ENCODE measurements around the gene ABO.
"Not testable (repeated sequence)": the region's sequence is repeated elsewhere in the genome, so short reads cannot be mapped to it uniquely, and the experiment has no call there.

The ABO gene

DNA sequence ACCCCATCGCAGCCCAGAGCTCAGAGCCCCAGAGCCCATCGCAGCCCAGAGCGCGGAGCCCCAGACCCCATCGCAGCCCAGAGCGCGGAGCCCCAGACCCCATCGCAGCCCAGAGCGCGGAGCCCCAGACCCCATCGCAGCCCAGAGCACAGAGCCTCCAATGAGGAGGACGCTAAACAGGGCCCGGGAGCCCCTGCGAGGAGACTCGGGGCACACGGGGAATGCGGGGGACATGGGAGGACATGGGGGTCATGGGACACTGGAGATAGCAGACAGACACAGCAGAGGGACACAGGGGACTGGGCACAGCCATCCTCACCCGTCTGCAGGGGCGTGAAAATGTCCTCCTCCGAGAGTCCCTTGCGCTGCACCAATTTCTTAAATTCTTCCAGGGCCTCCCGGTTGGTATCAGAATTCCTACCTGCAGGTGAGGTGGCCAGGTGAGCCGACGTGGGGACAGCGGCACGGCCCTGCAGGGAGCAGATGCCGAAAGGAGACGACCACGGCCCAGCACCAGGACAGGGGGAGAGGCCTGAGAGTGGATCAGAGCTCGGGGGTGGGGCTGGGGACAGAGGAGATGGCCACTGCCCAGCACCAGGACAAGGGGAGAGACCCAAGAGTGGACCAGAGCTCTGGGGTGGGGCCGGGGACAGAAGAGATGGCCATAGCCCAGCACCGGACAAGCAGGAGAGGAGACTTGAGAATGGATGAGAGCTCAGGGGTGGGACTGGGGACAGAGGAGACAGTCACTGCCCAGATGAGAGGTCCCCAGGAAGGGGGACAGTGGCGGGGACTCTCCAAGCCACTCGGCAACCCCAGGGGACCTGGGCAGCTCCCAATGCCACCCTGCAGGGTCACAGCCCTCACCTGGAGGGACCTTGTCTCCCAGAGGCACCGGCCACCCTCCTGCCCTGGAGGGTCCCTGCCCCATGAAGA is 68.7 kb downstream of the ABO start:
- no peak for DNase-seq (ENCODE audit: low read depth, low spot score)

DNA sequence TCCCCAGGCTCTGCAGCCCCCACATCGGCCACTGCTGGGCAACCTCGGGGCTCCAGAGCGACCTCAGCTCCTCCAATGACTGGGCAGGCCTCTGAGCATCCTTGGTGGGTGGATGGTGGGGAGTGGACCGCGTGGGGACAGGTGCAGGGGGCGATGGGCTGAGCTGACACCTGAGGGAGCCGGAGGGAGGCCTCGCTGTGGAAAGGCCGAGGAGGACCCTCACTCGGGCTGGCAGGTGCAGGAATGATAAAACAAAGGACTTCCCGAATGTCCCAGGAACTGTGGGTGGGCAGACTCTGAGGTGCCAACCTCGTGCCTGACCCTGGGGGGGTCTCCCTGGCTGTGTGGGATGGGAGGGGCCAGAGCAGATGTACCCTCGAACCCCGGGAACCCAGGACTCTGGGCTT is 69.5 kb downstream of the ABO start:
- DNase-seq (ENCODE audit: low read depth, low spot score), result not testable (repeated sequence)

Measured in ELF-1 (cell line).